ENCODE measurements around the gene GLS2. TPM values are rescaled to one million over a fixed set of nuclear protein-coding genes. Genes with fewer than 3 reads are reported as not detected.

GLS2 gene
- total and polyA plus RNA-seq, 2 experiments from 2014 or later, result 12.2 to 31.6 TPM

- no peak for TF ChIP-seq REST (IDR thresholded peaks at IDR 0.05; ENCODE audit: unreplicated experiment)
- no peak for TF ChIP-seq EZH2phosphoT487 (IDR thresholded peaks at IDR 0.05; ENCODE audit: unreplicated experiment)
- TF ChIP-seq ZNF114 (CRISPR knock-in tag; IDR thresholded peaks at IDR 0.05), result no peak
- no peak for TF ChIP-seq ETS1 (IDR thresholded peaks at IDR 0.05)
These were observed 62.8 kb downstream of the GLS2 start (continued) for GRCh38 chr12:56425193-56425592.

Other genes starting within 250 kb of the GLS2 start
- 25.2 and 25.6 TPM in 2 replicates for gene ANKRD52, start 229.8 kb downstream of the GLS2 start, total RNA-seq (2014; rRNA removed; shearing (Covaris generic))
- 16.2 and 20.3 TPM in 2 replicates for gene ANKRD52, start 229.8 kb downstream of the GLS2 start, polyA plus RNA-seq (2016; fragmentation: Nextera tagmentation; extraction: Ambion mirVana)
- 15.2 and 17.8 TPM in 2 replicates for gene COQ10A, start 221.2 kb downstream of the GLS2 start, total RNA-seq (2014; rRNA removed; shearing (Covaris generic))
- 12.0 and 12.8 TPM in 2 replicates for gene COQ10A, start 221.2 kb downstream of the GLS2 start, polyA plus RNA-seq (2016; fragmentation: Nextera tagmentation; extraction: Ambion mirVana)
- 163 and 166 TPM in 2 replicates for gene CS, start 187.8 kb downstream of the GLS2 start, total RNA-seq (2014; rRNA removed; shearing (Covaris generic))
- gene CS, start 187.8 kb downstream of the GLS2 start, polyA plus RNA-seq (2016; fragmentation: Nextera tagmentation; extraction: Ambion mirVana), result 54.5 and 63.3 TPM in 2 replicates
- gene CNPY2, start 172.2 kb downstream of the GLS2 start, total RNA-seq (2014; rRNA removed; shearing (Covaris generic)), result 107 and 119 TPM in 2 replicates
- 316 and 317 TPM in 2 replicates for gene CNPY2, start 172.2 kb downstream of the GLS2 start, polyA plus RNA-seq (2016; fragmentation: Nextera tagmentation; extraction: Ambion mirVana)
- 27.2 and 35.7 TPM in 2 replicates for gene PAN2, start 154.2 kb downstream of the GLS2 start, total RNA-seq (2014; rRNA removed; shearing (Covaris generic))
- 9.1 and 11.5 TPM in 2 replicates for gene PAN2, start 154.2 kb downstream of the GLS2 start, polyA plus RNA-seq (2016; fragmentation: Nextera tagmentation; extraction: Ambion mirVana)
- 2.5 and 3.2 TPM in 2 replicates for gene IL23A, start 149.3 kb downstream of the GLS2 start, total RNA-seq (2014; rRNA removed; shearing (Covaris generic))
- gene IL23A, start 149.3 kb downstream of the GLS2 start, polyA plus RNA-seq (2016; fragmentation: Nextera tagmentation; extraction: Ambion mirVana), result 8.0 and 9.3 TPM in 2 replicates
- 60.6 and 67.9 TPM in 2 replicates for gene STAT2, start 128.1 kb downstream of the GLS2 start, total RNA-seq (2014; rRNA removed; shearing (Covaris generic))
- gene STAT2, start 128.1 kb downstream of the GLS2 start, polyA plus RNA-seq (2016; fragmentation: Nextera tagmentation; extraction: Ambion mirVana), result 15.6 and 16.7 TPM in 2 replicates
- not detected in 2 replicates for gene APOF, start 125.3 kb downstream of the GLS2 start, total RNA-seq (2014; rRNA removed; shearing (Covaris generic))
- gene APOF, start 125.3 kb downstream of the GLS2 start, polyA plus RNA-seq (2016; fragmentation: Nextera tagmentation; extraction: Ambion mirVana), result not detected in 2 replicates
- gene TIMELESS, start 38.7 kb downstream of the GLS2 start, total RNA-seq (2014; rRNA removed; shearing (Covaris generic)), result 54.3 and 54.8 TPM in 2 replicates
- 22.7 and 28.7 TPM in 2 replicates for gene TIMELESS, start 38.7 kb downstream of the GLS2 start, polyA plus RNA-seq (2016; fragmentation: Nextera tagmentation; extraction: Ambion mirVana)
- not detected in 2 replicates for gene MIP, start 33.5 kb downstream of the GLS2 start, total RNA-seq (2014; rRNA removed; shearing (Covaris generic))
- 0.29 and 0.47 TPM in 2 replicates for gene MIP, start 33.5 kb downstream of the GLS2 start, polyA plus RNA-seq (2016; fragmentation: Nextera tagmentation; extraction: Ambion mirVana)
- 2.6 and 3.1 TPM in 2 replicates for gene SPRYD4, start 19.6 kb downstream of the GLS2 start, total RNA-seq (2014; rRNA removed; shearing (Covaris generic))
- gene SPRYD4, start 19.6 kb downstream of the GLS2 start, polyA plus RNA-seq (2016; fragmentation: Nextera tagmentation; extraction: Ambion mirVana), result 2.1 and 2.3 TPM in 2 replicates
- 13.1 and 16.8 TPM in 2 replicates for gene RBMS2, start 33.7 kb upstream of the GLS2 start, total RNA-seq (2014; rRNA removed; shearing (Covaris generic))
- 4.3 and 9.2 TPM in 2 replicates for gene RBMS2, start 33.7 kb upstream of the GLS2 start, polyA plus RNA-seq (2016; fragmentation: Nextera tagmentation; extraction: Ambion mirVana)
- gene BAZ2A, start 142.2 kb upstream of the GLS2 start, total RNA-seq (2014; rRNA removed; shearing (Covaris generic)), result 89.6 and 109 TPM in 2 replicates
- gene BAZ2A, start 142.2 kb upstream of the GLS2 start, polyA plus RNA-seq (2016; fragmentation: Nextera tagmentation; extraction: Ambion mirVana), result 111 and 130 TPM in 2 replicates
- 706 and 763 TPM in 2 replicates for gene ATP5F1B, start 157.8 kb upstream of the GLS2 start, total RNA-seq (2014; rRNA removed; shearing (Covaris generic))
- 956 and 1,001 TPM in 2 replicates for gene ATP5F1B, start 157.8 kb upstream of the GLS2 start, polyA plus RNA-seq (2016; fragmentation: Nextera tagmentation; extraction: Ambion mirVana)
- 334 and 453 TPM in 2 replicates for gene PTGES3, start 200.1 kb upstream of the GLS2 start, total RNA-seq (2014; rRNA removed; shearing (Covaris generic))
- gene PTGES3, start 200.1 kb upstream of the GLS2 start, polyA plus RNA-seq (2016; fragmentation: Nextera tagmentation; extraction: Ambion mirVana), result 391 and 442 TPM in 2 replicates
- 1,081 and 1,279 TPM in 2 replicates for gene NACA, start 237.1 kb upstream of the GLS2 start, total RNA-seq (2014; rRNA removed; shearing (Covaris generic))
- gene NACA, start 237.1 kb upstream of the GLS2 start, polyA plus RNA-seq (2016; fragmentation: Nextera tagmentation; extraction: Ambion mirVana), result 2,165 and 2,495 TPM in 2 replicates